GM10847 (cell line): ENCODE measurements around the gene NTM.

ENCODE experiments used
- POLR2A ChIP-seq: IDR thresholded peaks from 2 replicates; pipeline ENCODE4 v1.6.1; 2011; ENCODE audit not compliant: insufficient read length; ENCODE audit errors: extremely low read depth

Gene NTM

GRCh38 chr11:131822506-131822905 is 452.1 kb downstream of the NTM start:
- TF ChIP-seq POLR2A: no peak

GRCh38 chr11:131823772-131824171 is 453.4 kb downstream of the NTM start:
- no peak for TF ChIP-seq POLR2A

- TF ChIP-seq POLR2A: no peak
Measured at GRCh38 chr11:131824771-131825170, 454.4 kb downstream of the NTM start.

GRCh38 chr11:131827430-131827829 is 457.0 kb downstream of the NTM start:
- no peak for TF ChIP-seq POLR2A

- no peak for TF ChIP-seq POLR2A
Measured at GRCh38 chr11:131829725-131830124, 459.3 kb downstream of the NTM start.

GRCh38 chr11:131832079-131832478 is 461.7 kb downstream of the NTM start:
- TF ChIP-seq POLR2A: no peak

GRCh38 chr11:131833366-131833765 is 463.0 kb downstream of the NTM start:
- no peak for TF ChIP-seq POLR2A

- no peak for TF ChIP-seq POLR2A
Measured at GRCh38 chr11:131837562-131837961, 467.1 kb downstream of the NTM start.

GRCh38 chr11:131838016-131838415 is 467.6 kb downstream of the NTM start:
- TF ChIP-seq POLR2A: no peak

- no peak for TF ChIP-seq POLR2A
Measured at GRCh38 chr11:131839326-131839725, 468.9 kb downstream of the NTM start.

- no peak for TF ChIP-seq POLR2A
Measured at GRCh38 chr11:131840545-131840944, 470.1 kb downstream of the NTM start.

GRCh38 chr11:131841028-131841427 is 470.6 kb downstream of the NTM start:
- TF ChIP-seq POLR2A: no peak

GRCh38 chr11:131841925-131842635 is 471.7 kb downstream of the NTM start:
- TF ChIP-seq POLR2A: no peak

GRCh38 chr11:131845255-131845654 is 474.8 kb downstream of the NTM start:
- no peak for TF ChIP-seq POLR2A

GRCh38 chr11:131849485-131849884 is 479.1 kb downstream of the NTM start:
- no peak for TF ChIP-seq POLR2A

- TF ChIP-seq POLR2A: no peak
Measured at GRCh38 chr11:131850507-131850906, 480.1 kb downstream of the NTM start.

- TF ChIP-seq POLR2A: no peak
Measured at GRCh38 chr11:131851964-131852755, 481.7 kb downstream of the NTM start.

GRCh38 chr11:131852757-131853156 is 482.3 kb downstream of the NTM start:
- TF ChIP-seq POLR2A: no peak
